ENCODE measurements around the gene MAPKAPK5. TPM values are rescaled to one million over a fixed set of nuclear protein-coding genes. Genes with fewer than 3 reads are reported as not detected.

Gene MAPKAPK5
- total and polyA plus RNA-seq, 10 of the 15 experiments (the other 5 are each of a cell fraction or from before 2014, with no cell fraction given): 12.6 to 54.3 (median 41.5) TPM

- no peak overlapping the region for H3K27ac ChIP-seq (ENCODE audit: control insufficient read depth, insufficient read depth)
- no peaks in the 10 kb centered on the region for H3K4me1 ChIP-seq (ENCODE audit: control insufficient read depth, insufficient read depth, low read length)
- WGBS (ENCODE audit: insufficient coverage, insufficient replicate concordance, low lambda C conversion rate, missing lambda C conversion rate): 97% methylated on average over 11 of the region's 11 CpGs
- ATAC-seq: no peak
- in situ Hi-C loops (cut with MboI) (no loop called here), intact Hi-C loops (cut with micrococcal nuclease; ENCODE audit: unreplicated experiment) (no loop called here)
- RAD21 ChIA-PET (ENCODE audit: unreplicated experiment): no interaction called here
- POLR2A ChIA-PET: no interaction called here
- no peaks in the 10 kb centered on the region for H3K79me2 ChIP-seq (ENCODE audit: control insufficient read depth, insufficient read depth, low read length)
- SMC1A ChIA-PET (ENCODE audit: uncharacterized antibody, unreplicated experiment): no interaction called here
- no peak for FAIRE-seq
- no peaks in the 10 kb centered on the region for H3K27me3 ChIP-seq (replicated peaks in 1 of 2; ENCODE audit: control insufficient read depth in 2 of 2, insufficient read depth in 2 of 2, low read length in 1 of 2)
- no peaks in the 10 kb centered on the region for H3K9me3 ChIP-seq (replicated peaks; ENCODE audit: control insufficient read depth, insufficient read depth, low read length)
- TSS peak; percentile 16 for BruUV-seq (replicated peaks)
- H3K4me2 ChIP-seq (ENCODE audit: control insufficient read depth, insufficient read depth): no peak overlapping the region
- H3K4me3 ChIP-seq: no peak overlapping the region
- no peaks in the 10 kb centered on the region for H4K20me1 ChIP-seq (ENCODE audit: control insufficient read depth, insufficient read depth)
- peaks cover 22 to 24% of the 10 kb centered on the region in 2 experiments for H3K36me3 ChIP-seq (ENCODE audit: control insufficient read depth in 2 of 2, insufficient read depth in 2 of 2, low read length in 1 of 2)
- H3K9ac ChIP-seq (ENCODE audit: control insufficient read depth, insufficient read depth, low read length): no peak overlapping the region
- no peak for DNase-seq (ENCODE audit: low read depth, low spot score)
- no peak overlapping the region for H2AFZ ChIP-seq (ENCODE audit: control insufficient read depth, low read depth, low read length)
- CTCF ChIA-PET: no interaction called here
- no peak for TF ChIP-seq NR2C2 (IDR thresholded peaks at IDR 0.05; ENCODE audit: borderline replicate concordance, control insufficient read depth, insufficient read length, low read depth)
- TF ChIP-seq, protein P1, sequence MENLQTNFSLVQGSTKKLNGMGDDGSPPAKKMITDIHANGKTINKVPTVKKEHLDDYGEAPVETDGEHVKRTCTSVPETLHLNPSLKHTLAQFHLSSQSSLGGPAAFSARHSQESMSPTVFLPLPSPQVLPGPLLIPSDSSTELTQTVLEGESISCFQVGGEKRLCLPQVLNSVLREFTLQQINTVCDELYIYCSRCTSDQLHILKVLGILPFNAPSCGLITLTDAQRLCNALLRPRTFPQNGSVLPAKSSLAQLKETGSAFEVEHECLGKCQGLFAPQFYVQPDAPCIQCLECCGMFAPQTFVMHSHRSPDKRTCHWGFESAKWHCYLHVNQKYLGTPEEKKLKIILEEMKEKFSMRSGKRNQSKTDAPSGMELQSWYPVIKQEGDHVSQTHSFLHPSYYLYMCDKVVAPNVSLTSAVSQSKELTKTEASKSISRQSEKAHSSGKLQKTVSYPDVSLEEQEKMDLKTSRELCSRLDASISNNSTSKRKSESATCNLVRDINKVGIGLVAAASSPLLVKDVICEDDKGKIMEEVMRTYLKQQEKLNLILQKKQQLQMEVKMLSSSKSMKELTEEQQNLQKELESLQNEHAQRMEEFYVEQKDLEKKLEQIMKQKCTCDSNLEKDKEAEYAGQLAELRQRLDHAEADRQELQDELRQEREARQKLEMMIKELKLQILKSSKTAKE (IDR thresholded peaks at IDR 0.05; ENCODE audit: low read depth, poor library complexity, severe bottlenecking): no peak
- TF ChIP-seq, protein P2, sequence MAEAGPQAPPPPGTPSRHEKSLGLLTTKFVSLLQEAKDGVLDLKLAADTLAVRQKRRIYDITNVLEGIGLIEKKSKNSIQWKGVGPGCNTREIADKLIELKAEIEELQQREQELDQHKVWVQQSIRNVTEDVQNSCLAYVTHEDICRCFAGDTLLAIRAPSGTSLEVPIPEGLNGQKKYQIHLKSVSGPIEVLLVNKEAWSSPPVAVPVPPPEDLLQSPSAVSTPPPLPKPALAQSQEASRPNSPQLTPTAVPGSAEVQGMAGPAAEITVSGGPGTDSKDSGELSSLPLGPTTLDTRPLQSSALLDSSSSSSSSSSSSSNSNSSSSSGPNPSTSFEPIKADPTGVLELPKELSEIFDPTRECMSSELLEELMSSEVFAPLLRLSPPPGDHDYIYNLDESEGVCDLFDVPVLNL (IDR thresholded peaks at IDR 0.05; ENCODE audit: low read depth, low read length): no peak
- TF ChIP-seq SMC3 (IDR thresholded peaks at IDR 0.05; ENCODE audit: borderline replicate concordance, low read length): no peak
- no peak for TF ChIP-seq SREBF1 (IDR thresholded peaks at IDR 0.05; ENCODE audit: low read length)
- TF ChIP-seq EZH2 (IDR thresholded peaks at IDR 0.05; ENCODE audit: borderline replicate concordance, control insufficient read depth, low read depth, low read length): no peak
- TF ChIP-seq YY1 (IDR thresholded peaks at IDR 0.05; ENCODE audit: low read depth, low read length): no peak
- no peak for TF ChIP-seq POLR2A (IDR thresholded peaks at IDR 0.05; ENCODE audit: low read depth, low read length)
- TF ChIP-seq NFYB (IDR thresholded peaks at IDR 0.05; ENCODE audit: insufficient read depth, low read depth, low read length): no peak
- no peak for TF ChIP-seq SRF (IDR thresholded peaks at IDR 0.05; ENCODE audit: low read depth in 2 of 2, low read length in 2 of 2)
- TF ChIP-seq MEF2B (IDR thresholded peaks at IDR 0.05; ENCODE audit: partially characterized antibody, poor library complexity, severe bottlenecking): no peak
- TF ChIP-seq TARDBP (IDR thresholded peaks at IDR 0.05; ENCODE audit: borderline replicate concordance): no peak
- TF ChIP-seq, protein P3, sequence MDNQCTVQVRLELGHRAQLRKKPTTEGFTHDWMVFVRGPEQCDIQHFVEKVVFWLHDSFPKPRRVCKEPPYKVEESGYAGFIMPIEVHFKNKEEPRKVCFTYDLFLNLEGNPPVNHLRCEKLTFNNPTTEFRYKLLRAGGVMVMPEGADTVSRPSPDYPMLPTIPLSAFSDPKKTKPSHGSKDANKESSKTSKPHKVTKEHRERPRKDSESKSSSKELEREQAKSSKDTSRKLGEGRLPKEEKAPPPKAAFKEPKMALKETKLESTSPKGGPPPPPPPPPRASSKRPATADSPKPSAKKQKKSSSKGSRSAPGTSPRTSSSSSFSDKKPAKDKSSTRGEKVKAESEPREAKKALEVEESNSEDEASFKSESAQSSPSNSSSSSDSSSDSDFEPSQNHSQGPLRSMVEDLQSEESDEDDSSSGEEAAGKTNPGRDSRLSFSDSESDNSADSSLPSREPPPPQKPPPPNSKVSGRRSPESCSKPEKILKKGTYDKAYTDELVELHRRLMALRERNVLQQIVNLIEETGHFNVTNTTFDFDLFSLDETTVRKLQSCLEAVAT (IDR thresholded peaks at IDR 0.05): no peak
- no peak for TF ChIP-seq CEBPZ (IDR thresholded peaks at IDR 0.05; ENCODE audit: low read depth, low read length)
- no peak for TF ChIP-seq MEF2A (IDR thresholded peaks at IDR 0.05; ENCODE audit: insufficient read depth, low read depth, low read length)
- no peak for TF ChIP-seq NFIC (IDR thresholded peaks at IDR 0.05; ENCODE audit: low read depth, low read length)
These were observed 46.1 kb downstream of the MAPKAPK5 start for GRCh38 chr12:111887926-111888745.
